KG1 (cell line): ENCODE data around the gene STAT5A.
A peak's percentile ranks its signal among the peaks of the same experiment; 100 is the strongest.

Experiments
- DNase-seq: peaks from one replicate; lab custom pipeline; 2025; lab: John Stamatoyannopoulos, UW

The STAT5A gene

GRCh38 chr17:42268236-42268635 lies 20.1 kb upstream of the STAT5A start:
- DNase-seq, result no peak

- DNase-seq, result no peak
Observed at GRCh38 chr17:42270170-42270535, 18.1 kb upstream of the STAT5A start.

GRCh38 chr17:42270596-42270995 lies 17.7 kb upstream of the STAT5A start:
- no peak for DNase-seq

GRCh38 chr17:42271006-42271778 lies 17.1 kb upstream of the STAT5A start:
- DNase-seq, result no peak

- no peak for DNase-seq
Observed at GRCh38 chr17:42271779-42272035, 16.6 kb upstream of the STAT5A start.

GRCh38 chr17:42272162-42272907 lies 16.0 kb upstream of the STAT5A start:
- no peak for DNase-seq

- no peak for DNase-seq
Observed at GRCh38 chr17:42273474-42274252, 14.6 kb upstream of the STAT5A start.

- no peak for DNase-seq
Observed at GRCh38 chr17:42274253-42274542, 14.1 kb upstream of the STAT5A start.

- no peak for DNase-seq
Observed at GRCh38 chr17:42274812-42275526, 13.3 kb upstream of the STAT5A start.

GRCh38 chr17:42275527-42276358 lies 12.6 kb upstream of the STAT5A start:
- DNase-seq, result no peak

GRCh38 chr17:42276359-42276608 lies 12.0 kb upstream of the STAT5A start, which contains the start of gene STAT5B:
Gene STAT5B (minus strand): TSS chr17:42276391. CDS start chr17:42232127, 44,264 bp downstream.
- DNase-seq, result peak; percentile 18

GRCh38 chr17:42276609-42277341 lies 11.5 kb upstream of the STAT5A start:
- DNase-seq, result no peak

GRCh38 chr17:42277342-42277712 lies 11.0 kb upstream of the STAT5A start:
- DNase-seq, result no peak

GRCh38 chr17:42279776-42280630 lies 8.3 kb upstream of the STAT5A start:
- DNase-seq, result no peak

GRCh38 chr17:42281571-42282096 lies 6.7 kb upstream of the STAT5A start:
- no peak for DNase-seq

GRCh38 chr17:42282478-42283080 lies 5.7 kb upstream of the STAT5A start:
- no peak for DNase-seq

- no peak for DNase-seq
Observed at GRCh38 chr17:42283241-42284023, 4.9 kb upstream of the STAT5A start.

- DNase-seq, result no peak
Observed at GRCh38 chr17:42284024-42284369, 4.3 kb upstream of the STAT5A start.

- DNase-seq, result no peak
Observed at GRCh38 chr17:42284566-42284965, 3.7 kb upstream of the STAT5A start.
